A673 (cell line): ENCODE data around the gene SDK1. TPM values are rescaled to one million over a fixed set of nuclear protein-coding genes. Genes with fewer than 3 reads are reported as not detected.

Experiments used
- BruUV-seq: library from RNA; stranded (reverse); fragments of 400-500 nt; replicated peaks from 2 replicates; lab custom pipeline; 2021; lab: Mats Ljungman, UMichigan
- CTCF ChIA-PET: fragments of 300-600 bp; sonication (Branson Sonifier 250); formaldehyde crosslinking; loops from one replicate; lab custom pipeline; 2022; ENCODE audit warnings: antibody characterized with exemption; lab: Charles Lee
- POLR2A ChIA-PET: fragments of 300-600 bp; sonication (Branson Sonifier 250); formaldehyde crosslinking; loops from one replicate; lab custom pipeline; 2022; ENCODE audit warnings: antibody characterized with exemption; ENCODE audit not compliant: low non-redundant PET; lab: Charles Lee
- DNase-seq: peaks from one replicate; pipeline ENCODE4 v3.0.0-alpha.2; 2015; ENCODE audit warnings: low spot score
- H3K27ac ChIP-seq: fragments of 200-600 bp; sonication (generic); 2 replicates; pipeline ENCODE4 v1.5.1; 2016; ENCODE audit warnings: mixed run types, low read depth, mild to moderate bottlenecking, mixed read lengths, antibody characterized with exemption, low read length; ENCODE audit not compliant: poor library complexity, severe bottlenecking
- H3K27me3 ChIP-seq: fragments of 200-600 bp; sonication (generic); replicated peaks from 2 replicates; pipeline ENCODE4 v1.6.1; 2017; ENCODE audit warnings: mixed run types, low read depth, mild to moderate bottlenecking, mixed read lengths, antibody characterized with exemption, low read length; ENCODE audit not compliant: insufficient read depth, poor library complexity
- H3K36me3 ChIP-seq: fragments of 200-600 bp; sonication (generic); 2 replicates; pipeline ENCODE4 v1.6.1; 2016; ENCODE audit warnings: mixed run types, mild to moderate bottlenecking, mixed read lengths, antibody characterized with exemption, low read length; ENCODE audit not compliant: insufficient read depth, poor library complexity, severe bottlenecking
- H3K4me1 ChIP-seq: fragments of 200-600 bp; sonication (generic); 2 replicates; pipeline ENCODE4 v1.6.1; 2017; ENCODE audit warnings: mixed run types, mild to moderate bottlenecking, mixed read lengths, antibody characterized with exemption, low read length; ENCODE audit not compliant: insufficient read depth, poor library complexity, severe bottlenecking
- H3K4me3 ChIP-seq: fragments of 200-600 bp; sonication (generic); 2 replicates; pipeline ENCODE4 v1.5.1; 2016; ENCODE audit warnings: low read depth, mixed run types, mild to moderate bottlenecking, mixed read lengths, low read length; ENCODE audit not compliant: poor library complexity, severe bottlenecking
- H3K9me3 ChIP-seq: fragments of 200-600 bp; sonication (generic); 2 replicates; pipeline ENCODE4 v1.6.1; 2016; ENCODE audit warnings: mixed run types, low read depth, mild to moderate bottlenecking, mixed read lengths, antibody characterized with exemption, low read length; ENCODE audit not compliant: poor library complexity, severe bottlenecking
- CTCF ChIP-seq: fragments of 300-800, 200-600 bp; sonication (generic); conservative IDR thresholded peaks from 2 replicates; pipeline ENCODE4 v1.5.1; 2017; ENCODE audit warnings: low read depth, mild to moderate bottlenecking, antibody characterized with exemption, low read length, moderate library complexity, mixed read lengths
- EZH2 ChIP-seq: fragments of 200-600 bp; sonication (generic); IDR thresholded peaks from 2 replicates; pipeline ENCODE4 v1.6.1; 2017; ENCODE audit warnings: borderline replicate concordance, low read depth, mild to moderate bottlenecking, mixed read lengths, antibody characterized with exemption, low read length; ENCODE audit not compliant: poor library complexity, severe bottlenecking
- intact Hi-C: fragments of 100-400 bp; cut with micrococcal nuclease; formaldehyde crosslinking; loops from one replicate; pipeline ENCODE4 v1.10.0; 2022; ENCODE audit not compliant: unreplicated experiment
- total RNA-seq: library from RNA; stranded (reverse); gene quantifications from 2 replicates; pipeline ENCODE4 v1.2.3, GENCODE V29; 2021

The SDK1 gene
- total RNA-seq, 1 experiment from 2014 or later: 14.7 TPM

DNA sequence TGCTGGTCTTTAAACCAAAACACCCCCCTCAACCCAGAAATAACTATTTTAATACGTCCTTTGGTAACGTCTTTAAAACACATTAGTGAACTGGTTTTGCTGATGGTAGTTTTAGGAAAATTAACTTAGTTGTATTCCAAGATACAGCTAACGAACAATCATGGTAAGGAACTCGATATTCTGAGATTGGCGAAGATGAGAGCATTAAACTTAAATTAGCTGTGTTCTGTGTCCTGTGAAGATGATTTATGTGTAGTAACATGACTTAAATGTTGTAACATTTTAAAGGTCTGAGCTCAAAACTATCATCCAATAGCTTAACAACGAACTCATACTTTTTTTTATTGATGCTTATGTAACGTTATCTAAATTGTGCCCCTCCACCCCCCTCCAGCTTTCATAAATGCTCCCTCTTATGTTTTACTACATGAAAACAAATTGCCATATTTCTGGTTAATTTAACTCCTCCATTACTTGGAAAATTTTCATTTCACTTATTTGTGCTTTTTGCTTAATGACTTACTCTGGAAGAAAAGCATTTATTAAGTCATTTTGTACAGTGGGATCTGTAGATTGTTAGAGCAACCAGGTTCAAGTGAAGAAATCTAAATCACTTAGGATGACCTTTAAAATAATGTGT lies 1.7 kb downstream of the SDK1 start:
- DNase-seq: no peak
- TF ChIP-seq CTCF: no peak
- no peak for TF ChIP-seq EZH2
- Histone ChIP-seq H3K4me3 (peak overlapping the region; percentile 63), H3K4me1 (peaks cover 15% of the 10 kb centered on the region), H3K36me3 (no peaks in the 10 kb centered on the region), H3K27ac (no peak overlapping the region), H3K27me3 (peaks cover 30% of the 10 kb centered on the region), H3K9me3 (no peaks in the 10 kb centered on the region)
- intact Hi-C loops: loop anchor here (10.0 kb wide), 1 partner anchor 372 kb away; no protein-coding TSS in a partner anchor
- BruUV-seq: TSS peak; percentile 51
- ChIA-PET CTCF (interaction anchor here (0.5 kb wide), 1 partner anchor 238 kb away, joined by 3 read pairs; no protein-coding TSS in a partner anchor), POLR2A (no interaction called here)

GRCh38 chr7:3304131-3304530 lies 3.1 kb downstream of the SDK1 start:
- POLR2A ChIA-PET: no interaction called here
- no peak for DNase-seq
- peaks cover 22% of the 10 kb centered on the region for H3K4me1 ChIP-seq
- TF ChIP-seq EZH2: no peak
- TF ChIP-seq CTCF: no peak
- H3K36me3 ChIP-seq: no peaks in the 10 kb centered on the region
- H3K27ac ChIP-seq: no peak overlapping the region
- peaks cover 30% of the 10 kb centered on the region for H3K27me3 ChIP-seq
- no peaks in the 10 kb centered on the region for H3K9me3 ChIP-seq
- BruUV-seq: no TSS peak
- intact Hi-C loops: loop anchor here (10.0 kb wide), 1 partner anchor 371 kb away; no protein-coding TSS in a partner anchor
- CTCF ChIA-PET: no interaction called here
- H3K4me3 ChIP-seq: no peak overlapping the region

- BruUV-seq: no TSS peak
- Histone ChIP-seq H3K36me3 (no peaks in the 10 kb centered on the region), H3K27me3 (peaks cover 19% of the 10 kb centered on the region), H3K27ac (no peak overlapping the region), H3K4me3 (no peak overlapping the region), H3K9me3 (no peaks in the 10 kb centered on the region), H3K4me1 (peaks cover 20% of the 10 kb centered on the region)
- intact Hi-C loops: loop anchor here (2.0 to 10.0 kb wide), 2 partner anchors 367 to 587 kb away; no protein-coding TSS in a partner anchor
- POLR2A ChIA-PET: no interaction called here
- TF ChIP-seq CTCF: no peak
- no peak for TF ChIP-seq EZH2
- CTCF ChIA-PET: no interaction called here
- no peak for DNase-seq
Measured at GRCh38 chr7:3307435-3307834, 6.4 kb downstream of the SDK1 start.
